Loucy (cell line): ENCODE measurements around the gene SEMA5B.

ENCODE experiments used
- CTCF ChIP-seq: fragments of 200-600 bp; sonication (generic); conservative IDR thresholded peaks from 2 replicates; pipeline ENCODE4 v1.5.1; 2014; ENCODE audit warnings: mild to moderate bottlenecking, antibody characterized with exemption, low read length
- EZH2phosphoT487 ChIP-seq: fragments of 200-600 bp; IDR thresholded peaks from 2 replicates; pipeline ENCODE4 v1.6.1; 2018; ENCODE audit warnings: antibody characterized with exemption, mild to moderate bottlenecking, moderate library complexity, borderline replicate concordance

DNA sequence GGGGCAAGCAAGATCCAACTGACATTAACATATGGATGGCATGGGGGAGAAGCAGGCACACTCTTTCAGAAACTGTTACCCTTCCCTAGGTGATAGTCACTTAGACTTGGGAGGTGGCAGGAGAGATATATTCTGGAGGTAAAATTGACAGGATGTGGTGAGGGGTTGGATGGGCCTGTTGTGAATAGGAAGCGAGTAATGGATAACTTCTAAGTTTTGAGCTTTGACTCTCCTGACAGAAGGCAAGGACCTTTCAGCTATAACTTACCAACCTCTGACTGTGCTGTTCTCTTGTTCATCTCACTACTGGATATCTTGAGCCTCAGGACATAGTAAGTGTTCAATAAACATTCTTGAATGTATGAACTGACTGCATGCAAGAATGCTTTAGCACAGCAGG is 37.4 kb upstream of the SEMA5B start:
- TF ChIP-seq CTCF (no peak), EZH2phosphoT487 (no peak)
